ENCODE results near the gene VAV3. TPM values are rescaled to one million over a fixed set of nuclear protein-coding genes. Genes with fewer than 3 reads are reported as not detected.
A peak's percentile ranks its signal among the peaks of the same experiment; 100 is the strongest.

The VAV3 gene
- total RNA-seq, 1 donor from 2014 or later: 25.8 TPM

DNA sequence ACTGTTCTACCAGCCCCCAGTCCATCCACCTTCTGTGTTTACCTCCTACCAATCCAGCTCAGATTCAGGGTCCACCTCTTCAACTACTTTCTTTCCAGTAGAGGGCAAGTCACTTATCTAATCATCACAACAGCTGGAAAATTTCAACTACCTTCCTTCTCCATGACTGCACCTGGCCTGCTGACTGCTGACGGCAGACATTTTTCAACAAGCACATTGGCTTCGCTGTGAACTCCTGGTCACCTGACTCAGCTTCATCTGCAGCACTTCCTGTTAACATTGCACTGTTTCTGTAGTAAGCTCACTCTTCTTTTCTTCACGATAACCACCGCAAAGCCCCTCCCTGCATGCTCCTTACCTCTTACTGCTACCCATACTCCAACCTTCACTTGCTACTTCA, 418.4 kb downstream of the VAV3 start:
- TF ChIP-seq, protein P1, sequence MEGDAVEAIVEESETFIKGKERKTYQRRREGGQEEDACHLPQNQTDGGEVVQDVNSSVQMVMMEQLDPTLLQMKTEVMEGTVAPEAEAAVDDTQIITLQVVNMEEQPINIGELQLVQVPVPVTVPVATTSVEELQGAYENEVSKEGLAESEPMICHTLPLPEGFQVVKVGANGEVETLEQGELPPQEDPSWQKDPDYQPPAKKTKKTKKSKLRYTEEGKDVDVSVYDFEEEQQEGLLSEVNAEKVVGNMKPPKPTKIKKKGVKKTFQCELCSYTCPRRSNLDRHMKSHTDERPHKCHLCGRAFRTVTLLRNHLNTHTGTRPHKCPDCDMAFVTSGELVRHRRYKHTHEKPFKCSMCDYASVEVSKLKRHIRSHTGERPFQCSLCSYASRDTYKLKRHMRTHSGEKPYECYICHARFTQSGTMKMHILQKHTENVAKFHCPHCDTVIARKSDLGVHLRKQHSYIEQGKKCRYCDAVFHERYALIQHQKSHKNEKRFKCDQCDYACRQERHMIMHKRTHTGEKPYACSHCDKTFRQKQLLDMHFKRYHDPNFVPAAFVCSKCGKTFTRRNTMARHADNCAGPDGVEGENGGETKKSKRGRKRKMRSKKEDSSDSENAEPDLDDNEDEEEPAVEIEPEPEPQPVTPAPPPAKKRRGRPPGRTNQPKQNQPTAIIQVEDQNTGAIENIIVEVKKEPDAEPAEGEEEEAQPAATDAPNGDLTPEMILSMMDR (IDR thresholded peaks at IDR 0.05; ENCODE audit: partially characterized antibody, unreplicated experiment): no peak
- no peaks in the 10 kb centered on the region for H3K9me3 Mint-ChIP-seq (ENCODE audit: unreplicated experiment)
- H3K4me3 Mint-ChIP-seq (ENCODE audit: unreplicated experiment): no peak overlapping the region
- DNase-seq: no peak
- H3K27me3 Mint-ChIP-seq (ENCODE audit: unreplicated experiment): peaks cover 1% of the 10 kb centered on the region
- peaks cover 6% of the 10 kb centered on the region for H3K4me1 Mint-ChIP-seq (ENCODE audit: low read depth, unreplicated experiment)
- no peaks in the 10 kb centered on the region for H3K36me3 Mint-ChIP-seq (ENCODE audit: unreplicated experiment)
- no peak overlapping the region for H3K27ac Mint-ChIP-seq (ENCODE audit: unreplicated experiment)

DNA sequence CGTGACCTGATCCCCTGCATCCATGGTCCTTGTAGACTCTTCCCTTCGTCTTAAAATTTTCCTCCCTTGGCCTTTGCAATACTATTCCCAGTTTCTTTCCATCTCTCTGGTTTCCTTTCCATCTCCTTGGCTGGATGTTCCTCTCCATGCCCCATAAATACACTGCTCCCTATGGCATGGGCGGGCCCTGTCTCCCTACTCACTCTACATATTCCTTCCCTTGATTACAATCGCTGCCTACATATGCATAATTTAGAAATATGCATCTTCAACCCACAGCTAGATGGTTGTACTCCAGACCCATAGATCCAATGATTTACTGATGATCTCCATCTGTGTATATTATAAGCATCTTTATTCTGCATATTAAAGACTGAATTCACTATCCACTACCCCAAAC, 419.1 kb downstream of the VAV3 start:
- Mint-ChIP-seq H3K9me3 (ENCODE audit: unreplicated experiment) (no peaks in the 10 kb centered on the region), H3K27ac (ENCODE audit: unreplicated experiment) (no peak overlapping the region)

DNA sequence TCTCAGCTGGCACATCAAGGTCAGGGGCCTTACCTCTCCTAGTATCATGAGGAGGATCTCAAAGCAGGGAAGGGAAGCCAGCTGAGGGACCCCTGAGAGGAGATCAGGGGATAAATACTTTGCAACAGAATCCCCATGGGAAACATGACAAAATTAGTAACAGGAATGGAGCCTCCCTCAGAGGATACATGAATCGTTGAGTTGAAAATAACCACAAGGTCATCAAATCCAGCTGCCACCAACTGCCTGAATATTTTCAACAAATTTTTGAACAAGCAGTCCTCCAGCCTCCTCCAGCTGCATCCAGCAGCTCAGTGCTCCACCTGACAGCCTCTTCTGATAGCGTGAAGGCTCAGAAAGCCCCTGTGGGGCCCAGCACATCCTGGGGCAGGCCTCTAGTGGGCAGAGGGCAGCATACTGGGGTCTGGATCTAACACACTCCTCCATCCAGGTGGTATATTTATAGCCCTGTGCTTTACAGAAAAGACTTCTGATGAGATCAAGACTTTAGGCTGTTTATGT, 419.9 kb downstream of the VAV3 start:
- Mint-ChIP-seq H3K9me3 (ENCODE audit: unreplicated experiment) (no peaks in the 10 kb centered on the region), H3K4me1 (ENCODE audit: low read depth, unreplicated experiment) (peaks cover 13% of the 10 kb centered on the region), H3K27ac (ENCODE audit: unreplicated experiment) (no peak overlapping the region), H3K36me3 (ENCODE audit: unreplicated experiment) (no peaks in the 10 kb centered on the region), H3K27me3 (ENCODE audit: unreplicated experiment) (peaks cover 1% of the 10 kb centered on the region), H3K4me3 (ENCODE audit: unreplicated experiment) (no peak overlapping the region)
- no peak for DNase-seq
- TF ChIP-seq, protein P1 (IDR thresholded peaks at IDR 0.05; ENCODE audit: partially characterized antibody, unreplicated experiment): no peak

More for the DNA sequence above, 419.1 kb downstream of the VAV3 start:
- Mint-ChIP-seq H3K27me3 (ENCODE audit: unreplicated experiment) (peaks cover 1% of the 10 kb centered on the region), H3K4me1 (ENCODE audit: low read depth, unreplicated experiment) (peaks cover 7% of the 10 kb centered on the region), H3K36me3 (ENCODE audit: unreplicated experiment) (no peaks in the 10 kb centered on the region), H3K4me3 (ENCODE audit: unreplicated experiment) (no peak overlapping the region)
- TF ChIP-seq, protein P1 (IDR thresholded peaks at IDR 0.05; ENCODE audit: partially characterized antibody, unreplicated experiment): no peak
- no peak for DNase-seq

DNA sequence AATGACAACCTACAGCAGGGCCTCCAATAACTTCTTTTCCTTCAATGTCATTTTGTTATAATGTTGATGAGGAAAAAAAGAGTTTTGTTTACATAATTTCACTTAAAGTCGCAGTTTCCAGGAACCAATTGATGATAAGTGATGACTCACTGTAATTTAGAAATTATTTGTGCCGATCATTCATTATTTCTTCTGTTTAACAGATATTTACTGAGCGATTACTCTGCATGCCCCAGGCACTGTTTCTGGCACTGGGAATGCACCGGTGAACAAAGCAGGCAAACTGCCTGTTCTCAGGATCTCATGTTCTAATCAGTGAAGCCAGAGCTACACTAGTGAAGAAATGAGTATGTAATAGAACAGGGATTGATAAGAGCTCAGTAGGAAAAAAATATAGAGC, 420.7 kb downstream of the VAV3 start:
- Mint-ChIP-seq H3K4me3 (ENCODE audit: unreplicated experiment) (no peak overlapping the region), H3K4me1 (ENCODE audit: low read depth, unreplicated experiment) (peaks cover 18% of the 10 kb centered on the region), H3K36me3 (ENCODE audit: unreplicated experiment) (no peaks in the 10 kb centered on the region), H3K27me3 (ENCODE audit: unreplicated experiment) (no peaks in the 10 kb centered on the region), H3K27ac (ENCODE audit: unreplicated experiment) (peak overlapping the region; percentile 23), H3K9me3 (ENCODE audit: unreplicated experiment) (no peaks in the 10 kb centered on the region)
- TF ChIP-seq, protein P1 (IDR thresholded peaks at IDR 0.05; ENCODE audit: partially characterized antibody, unreplicated experiment): no peak
- no peak for DNase-seq

DNA sequence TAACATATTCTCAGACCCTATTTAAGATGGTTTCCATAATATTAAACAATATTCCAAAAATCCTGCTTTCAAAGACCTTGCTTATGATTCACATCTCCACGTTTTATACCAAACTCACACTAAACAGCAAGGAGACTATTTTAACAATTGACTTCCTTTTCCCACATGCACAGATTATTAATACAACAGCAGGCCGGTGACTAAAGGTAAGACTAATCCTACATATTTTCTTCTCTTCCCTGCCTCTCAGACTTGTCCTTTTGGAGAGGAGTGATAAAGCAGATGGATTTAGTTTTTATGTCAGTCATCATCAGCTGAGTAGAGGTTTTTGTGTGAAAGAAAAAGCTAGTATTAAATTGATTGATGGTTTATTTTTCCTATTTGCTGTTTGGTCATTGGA, 423.6 kb downstream of the VAV3 start:
- TF ChIP-seq, protein P1 (IDR thresholded peaks at IDR 0.05; ENCODE audit: partially characterized antibody, unreplicated experiment): no peak
- no peak overlapping the region for H3K27ac Mint-ChIP-seq (ENCODE audit: unreplicated experiment)
- no peaks in the 10 kb centered on the region for H3K9me3 Mint-ChIP-seq (ENCODE audit: unreplicated experiment)
- no peak overlapping the region for H3K4me3 Mint-ChIP-seq (ENCODE audit: unreplicated experiment)
- H3K4me1 Mint-ChIP-seq (ENCODE audit: low read depth, unreplicated experiment): peaks cover 37% of the 10 kb centered on the region
- DNase-seq: no peak
- no peaks in the 10 kb centered on the region for H3K27me3 Mint-ChIP-seq (ENCODE audit: unreplicated experiment)
- no peaks in the 10 kb centered on the region for H3K36me3 Mint-ChIP-seq (ENCODE audit: unreplicated experiment)
